ENCODE results near the gene TEPSIN.

TEPSIN gene

GRCh38 chr17:81279278-81280275 lies 40.7 kb upstream of the TEPSIN start:
- H3K4me3 ChIP-seq (ENCODE audit: low read depth, low read length), result no peak overlapping the region
- H3K9ac ChIP-seq (ENCODE audit: low read depth, low read length), result no peak overlapping the region

GRCh38 chr17:81278831-81279230 lies 40.0 kb upstream of the TEPSIN start:
- Histone ChIP-seq H3K36me3 (ENCODE audit: control insufficient read depth, insufficient read depth, low read length) (peaks cover 33% of the 10 kb centered on the region), H3K9me3 (ENCODE audit: control insufficient read depth, insufficient read depth, low read length) (no peaks in the 10 kb centered on the region), H3K4me1 (ENCODE audit: control insufficient read depth, insufficient read depth, low read length) (no peaks in the 10 kb centered on the region), H3K9ac (ENCODE audit: low read depth, low read length) (no peak overlapping the region), H3K4me3 (ENCODE audit: low read depth, low read length) (no peak overlapping the region), H3K27me3 (ENCODE audit: control insufficient read depth, insufficient read depth, low read length) (no peaks in the 10 kb centered on the region), H3K27ac (ENCODE audit: low read depth, low read length) (no peak overlapping the region)

More at GRCh38 chr17:81279278-81280275, 40.7 kb upstream of the TEPSIN start:
- Histone ChIP-seq H3K9me3 (ENCODE audit: control insufficient read depth, insufficient read depth, low read length) (no peaks in the 10 kb centered on the region), H3K27me3 (ENCODE audit: control insufficient read depth, insufficient read depth, low read length) (no peaks in the 10 kb centered on the region), H3K27ac (ENCODE audit: low read depth, low read length) (no peak overlapping the region), H3K4me1 (ENCODE audit: control insufficient read depth, insufficient read depth, low read length) (no peaks in the 10 kb centered on the region), H3K36me3 (ENCODE audit: control insufficient read depth, insufficient read depth, low read length) (peaks cover 28% of the 10 kb centered on the region)

- Histone ChIP-seq H3K9ac (ENCODE audit: low read depth, low read length) (no peak overlapping the region), H3K9me3 (ENCODE audit: control insufficient read depth, insufficient read depth, low read length) (no peaks in the 10 kb centered on the region), H3K27me3 (ENCODE audit: control insufficient read depth, insufficient read depth, low read length) (no peaks in the 10 kb centered on the region), H3K36me3 (ENCODE audit: control insufficient read depth, insufficient read depth, low read length) (peaks cover 35% of the 10 kb centered on the region), H3K4me1 (ENCODE audit: control insufficient read depth, insufficient read depth, low read length) (no peaks in the 10 kb centered on the region), H3K4me3 (ENCODE audit: low read depth, low read length) (no peak overlapping the region), H3K27ac (ENCODE audit: low read depth, low read length) (no peak overlapping the region)
Measured at GRCh38 chr17:81277946-81278693, 39.3 kb upstream of the TEPSIN start.

GRCh38 chr17:81277421-81277820 lies 38.6 kb upstream of the TEPSIN start:
- Histone ChIP-seq H3K4me3 (ENCODE audit: low read depth, low read length) (no peak overlapping the region), H3K36me3 (ENCODE audit: control insufficient read depth, insufficient read depth, low read length) (peaks cover 40% of the 10 kb centered on the region), H3K27me3 (ENCODE audit: control insufficient read depth, insufficient read depth, low read length) (no peaks in the 10 kb centered on the region), H3K4me1 (ENCODE audit: control insufficient read depth, insufficient read depth, low read length) (no peaks in the 10 kb centered on the region), H3K9ac (ENCODE audit: low read depth, low read length) (no peak overlapping the region), H3K9me3 (ENCODE audit: control insufficient read depth, insufficient read depth, low read length) (no peaks in the 10 kb centered on the region), H3K27ac (ENCODE audit: low read depth, low read length) (no peak overlapping the region)

- H3K4me3 ChIP-seq (ENCODE audit: low read depth, low read length), result no peak overlapping the region
- H3K9me3 ChIP-seq (ENCODE audit: control insufficient read depth, insufficient read depth, low read length), result no peaks in the 10 kb centered on the region
- H3K36me3 ChIP-seq (ENCODE audit: control insufficient read depth, insufficient read depth, low read length), result peaks cover 43% of the 10 kb centered on the region
- H3K4me1 ChIP-seq (ENCODE audit: control insufficient read depth, insufficient read depth, low read length), result no peaks in the 10 kb centered on the region
- H3K27ac ChIP-seq (ENCODE audit: low read depth, low read length), result no peak overlapping the region
- no peaks in the 10 kb centered on the region for H3K27me3 ChIP-seq (ENCODE audit: control insufficient read depth, insufficient read depth, low read length)
- H3K9ac ChIP-seq (ENCODE audit: low read depth, low read length), result no peak overlapping the region
Measured at GRCh38 chr17:81276781-81277180, 37.9 kb upstream of the TEPSIN start.

GRCh38 chr17:81274471-81274855 lies 35.6 kb upstream of the TEPSIN start:
- no peaks in the 10 kb centered on the region for H3K9me3 ChIP-seq (ENCODE audit: control insufficient read depth, insufficient read depth, low read length)
- H3K27ac ChIP-seq (ENCODE audit: low read depth, low read length), result no peak overlapping the region
- H3K4me1 ChIP-seq (ENCODE audit: control insufficient read depth, insufficient read depth, low read length), result no peaks in the 10 kb centered on the region
- no peaks in the 10 kb centered on the region for H3K27me3 ChIP-seq (ENCODE audit: control insufficient read depth, insufficient read depth, low read length)
- H3K9ac ChIP-seq (ENCODE audit: low read depth, low read length), result no peak overlapping the region
- H3K36me3 ChIP-seq (ENCODE audit: control insufficient read depth, insufficient read depth, low read length), result peaks cover 40% of the 10 kb centered on the region
- no peak overlapping the region for H3K4me3 ChIP-seq (ENCODE audit: low read depth, low read length)

GRCh38 chr17:81273698-81274470 lies 35.0 kb upstream of the TEPSIN start:
- Histone ChIP-seq H3K27me3 (ENCODE audit: control insufficient read depth, insufficient read depth, low read length) (no peaks in the 10 kb centered on the region), H3K4me3 (ENCODE audit: low read depth, low read length) (no peak overlapping the region), H3K36me3 (ENCODE audit: control insufficient read depth, insufficient read depth, low read length) (peaks cover 41% of the 10 kb centered on the region), H3K27ac (ENCODE audit: low read depth, low read length) (no peak overlapping the region), H3K9me3 (ENCODE audit: control insufficient read depth, insufficient read depth, low read length) (no peaks in the 10 kb centered on the region), H3K9ac (ENCODE audit: low read depth, low read length) (no peak overlapping the region), H3K4me1 (ENCODE audit: control insufficient read depth, insufficient read depth, low read length) (no peaks in the 10 kb centered on the region)

GRCh38 chr17:81272616-81273015 lies 33.8 kb upstream of the TEPSIN start:
- no peak overlapping the region for H3K4me3 ChIP-seq (ENCODE audit: low read depth, low read length)
- H3K27ac ChIP-seq (ENCODE audit: low read depth, low read length), result no peak overlapping the region
- H3K9me3 ChIP-seq (ENCODE audit: control insufficient read depth, insufficient read depth, low read length), result no peaks in the 10 kb centered on the region
- H3K36me3 ChIP-seq (ENCODE audit: control insufficient read depth, insufficient read depth, low read length), result peaks cover 45% of the 10 kb centered on the region
- H3K4me1 ChIP-seq (ENCODE audit: control insufficient read depth, insufficient read depth, low read length), result no peaks in the 10 kb centered on the region
- no peak overlapping the region for H3K9ac ChIP-seq (ENCODE audit: low read depth, low read length)
- H3K27me3 ChIP-seq (ENCODE audit: control insufficient read depth, insufficient read depth, low read length), result no peaks in the 10 kb centered on the region

- no peaks in the 10 kb centered on the region for H3K9me3 ChIP-seq (ENCODE audit: control insufficient read depth, insufficient read depth, low read length)
- H3K9ac ChIP-seq (ENCODE audit: low read depth, low read length), result no peak overlapping the region
- H3K27ac ChIP-seq (ENCODE audit: low read depth, low read length), result no peak overlapping the region
- H3K4me3 ChIP-seq (ENCODE audit: low read depth, low read length), result no peak overlapping the region
- peaks cover 41% of the 10 kb centered on the region for H3K36me3 ChIP-seq (ENCODE audit: control insufficient read depth, insufficient read depth, low read length)
- H3K27me3 ChIP-seq (ENCODE audit: control insufficient read depth, insufficient read depth, low read length), result no peaks in the 10 kb centered on the region
- H3K4me1 ChIP-seq (ENCODE audit: control insufficient read depth, insufficient read depth, low read length), result no peaks in the 10 kb centered on the region
Measured at GRCh38 chr17:81271226-81271625, 32.4 kb upstream of the TEPSIN start.

- Histone ChIP-seq H3K27me3 (ENCODE audit: control insufficient read depth, insufficient read depth, low read length) (no peaks in the 10 kb centered on the region), H3K4me1 (ENCODE audit: control insufficient read depth, insufficient read depth, low read length) (no peaks in the 10 kb centered on the region), H3K36me3 (ENCODE audit: control insufficient read depth, insufficient read depth, low read length) (peaks cover 35% of the 10 kb centered on the region), H3K27ac (ENCODE audit: low read depth, low read length) (no peak overlapping the region), H3K9me3 (ENCODE audit: control insufficient read depth, insufficient read depth, low read length) (no peaks in the 10 kb centered on the region), H3K9ac (ENCODE audit: low read depth, low read length) (no peak overlapping the region), H3K4me3 (ENCODE audit: low read depth, low read length) (no peak overlapping the region)
Measured at GRCh38 chr17:81270279-81270678, 31.4 kb upstream of the TEPSIN start.
